HUES48 (cell line): ENCODE measurements around the gene NOD2.

Source experiments
- H3K27ac ChIP-seq: one replicate; pipeline ENCODE4 v1.7.0; 2013; ENCODE audit warnings: low read depth, low read length, inconsistent platforms
- H3K27me3 ChIP-seq: 2 replicates; pipeline ENCODE4 v1.6.1; 2013; ENCODE audit warnings: mild to moderate bottlenecking, low read length; ENCODE audit not compliant: control insufficient read depth, insufficient read depth
- H3K36me3 ChIP-seq: 2 replicates; pipeline ENCODE4 v1.6.1; 2013; ENCODE audit warnings: low read length; ENCODE audit not compliant: control insufficient read depth, insufficient read depth
- H3K4me1 ChIP-seq: 2 replicates; pipeline ENCODE4 v1.6.1; 2013; ENCODE audit warnings: mild to moderate bottlenecking, low read length; ENCODE audit not compliant: control insufficient read depth, insufficient read depth
- H3K4me3 ChIP-seq: 2 replicates; pipeline ENCODE4 v1.5.1; 2013; ENCODE audit warnings: mild to moderate bottlenecking, low read depth, low read length
- H3K9ac ChIP-seq: 2 replicates; pipeline ENCODE4 v1.6.1; 2013; ENCODE audit warnings: mild to moderate bottlenecking, low read depth, low read length, moderate library complexity
- H3K9me3 ChIP-seq: 2 replicates; pipeline ENCODE4 v1.6.1; 2013; ENCODE audit warnings: low read length; ENCODE audit not compliant: control insufficient read depth, insufficient read depth

NOD2 gene

DNA sequence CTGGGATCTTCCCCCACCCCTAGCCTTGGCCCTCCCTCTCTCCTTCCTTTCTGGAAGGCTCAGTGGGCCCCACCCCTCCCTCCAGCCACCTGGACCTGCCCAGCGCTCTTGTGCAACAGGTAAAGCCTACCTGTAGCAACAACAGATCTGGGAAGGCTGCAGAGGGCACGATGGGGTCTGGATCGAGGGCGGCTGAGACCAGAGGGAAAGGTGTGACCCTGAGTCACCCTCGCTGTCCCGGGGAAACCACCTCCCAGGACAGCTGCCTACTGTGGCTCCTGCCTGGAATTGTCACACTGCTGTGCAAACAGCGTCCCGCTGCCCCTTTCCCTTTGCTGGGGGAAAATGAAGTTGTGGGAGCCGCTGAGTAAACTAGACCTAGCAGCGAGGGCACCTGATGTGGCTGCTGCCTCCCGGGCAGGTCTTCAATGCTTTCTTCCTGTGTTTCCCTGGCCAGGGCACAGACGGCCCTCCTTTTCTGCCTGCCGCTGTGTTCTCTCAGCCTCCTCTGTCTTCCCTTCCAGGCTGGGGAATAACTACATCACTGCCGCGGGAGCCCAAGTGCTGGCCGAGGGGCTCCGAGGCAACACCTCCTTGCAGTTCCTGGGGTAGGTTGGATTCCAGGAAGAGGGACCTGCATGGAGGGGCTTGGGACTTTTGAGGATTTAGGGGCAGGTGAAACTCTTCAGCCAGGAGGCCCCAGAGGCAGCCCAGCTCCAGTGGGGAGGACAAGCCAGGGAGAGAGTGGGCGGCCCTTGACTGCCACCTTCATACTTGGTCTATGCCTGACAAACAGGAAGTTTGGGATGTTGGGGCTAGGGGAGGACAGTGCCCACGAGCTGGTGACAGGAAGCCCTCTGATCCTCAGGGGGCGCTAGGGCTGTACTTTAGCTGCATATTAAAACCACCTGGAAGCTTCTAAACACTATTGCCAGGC, 26.3 kb downstream of the NOD2 start:
- no peak overlapping the region for H3K9ac ChIP-seq
- no peak overlapping the region for H3K4me3 ChIP-seq
- H3K36me3 ChIP-seq: no peaks in the 10 kb centered on the region
- H3K27ac ChIP-seq: no peak overlapping the region
- H3K9me3 ChIP-seq: no peaks in the 10 kb centered on the region
- no peaks in the 10 kb centered on the region for H3K27me3 ChIP-seq
- H3K4me1 ChIP-seq: no peaks in the 10 kb centered on the region; the same call in 1 of the 2 replicates

DNA sequence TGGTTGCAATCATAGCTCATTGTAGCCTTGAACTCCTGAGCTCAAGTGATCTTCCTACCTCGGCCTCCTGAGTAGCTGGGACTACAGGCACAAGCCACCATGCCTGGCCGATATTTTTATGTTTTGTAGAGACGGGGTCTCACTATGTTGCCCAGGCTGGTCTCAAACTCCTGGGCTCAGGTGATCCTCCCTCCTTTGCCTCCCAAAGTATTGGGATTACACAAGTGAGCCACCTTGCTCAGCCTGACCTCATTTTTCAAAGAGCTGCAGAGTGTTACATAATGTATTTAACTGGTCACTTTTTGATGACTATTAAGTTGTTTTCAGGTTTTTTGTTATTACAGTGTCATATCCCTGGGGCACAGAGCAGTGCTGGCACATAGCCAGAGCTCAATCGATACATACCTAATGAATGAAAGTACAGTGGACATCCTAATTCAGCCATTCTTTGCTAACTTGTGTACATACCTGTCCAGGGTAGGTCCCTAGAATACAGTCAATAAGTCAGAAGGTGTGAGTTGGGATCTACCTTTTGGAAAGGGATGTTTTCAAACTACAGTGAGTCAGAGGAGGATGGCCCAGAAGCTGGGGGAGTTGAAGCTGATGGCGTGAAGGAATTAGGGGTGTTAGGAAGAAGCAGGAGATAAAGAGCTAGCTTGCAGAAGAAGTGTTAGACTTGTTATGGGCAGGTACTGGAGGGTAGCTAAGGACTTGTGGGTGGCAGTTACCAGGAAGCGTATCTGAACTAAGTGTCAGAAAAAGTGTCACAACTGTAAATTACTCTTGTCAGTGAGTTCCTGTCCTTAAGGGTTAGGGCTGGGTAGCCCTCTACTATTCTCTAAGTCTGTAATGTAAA, 28.4 kb downstream of the NOD2 start:
- no peaks in the 10 kb centered on the region for H3K27me3 ChIP-seq
- H3K9me3 ChIP-seq: no peaks in the 10 kb centered on the region
- no peaks in the 10 kb centered on the region for H3K36me3 ChIP-seq
- H3K4me1 ChIP-seq: no peaks in the 10 kb centered on the region; the same call in 1 of the 2 replicates
- no peak overlapping the region for H3K9ac ChIP-seq
- H3K27ac ChIP-seq: no peak overlapping the region
- H3K4me3 ChIP-seq: no peak overlapping the region

DNA sequence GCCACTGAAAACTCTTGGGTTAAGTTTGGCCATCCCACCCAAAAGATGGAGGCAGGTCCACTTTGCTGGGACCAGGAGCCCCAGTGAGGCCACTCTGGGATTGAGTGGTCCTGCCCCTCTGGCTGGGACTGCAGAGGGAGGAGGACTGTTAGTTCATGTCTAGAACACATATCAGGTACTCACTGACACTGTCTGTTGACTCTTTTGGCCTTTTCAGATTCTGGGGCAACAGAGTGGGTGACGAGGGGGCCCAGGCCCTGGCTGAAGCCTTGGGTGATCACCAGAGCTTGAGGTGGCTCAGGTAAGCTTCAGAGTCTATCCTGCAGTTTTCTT, 29.0 kb downstream of the NOD2 start:
- Histone ChIP-seq H3K27me3 (no peaks in the 10 kb centered on the region), H3K9ac (no peak overlapping the region), H3K27ac (no peak overlapping the region), H3K4me3 (no peak overlapping the region), H3K36me3 (no peaks in the 10 kb centered on the region), H3K9me3 (no peaks in the 10 kb centered on the region), H3K4me1 (no peaks in the 10 kb centered on the region; the same call in 1 of the 2 replicates)

DNA sequence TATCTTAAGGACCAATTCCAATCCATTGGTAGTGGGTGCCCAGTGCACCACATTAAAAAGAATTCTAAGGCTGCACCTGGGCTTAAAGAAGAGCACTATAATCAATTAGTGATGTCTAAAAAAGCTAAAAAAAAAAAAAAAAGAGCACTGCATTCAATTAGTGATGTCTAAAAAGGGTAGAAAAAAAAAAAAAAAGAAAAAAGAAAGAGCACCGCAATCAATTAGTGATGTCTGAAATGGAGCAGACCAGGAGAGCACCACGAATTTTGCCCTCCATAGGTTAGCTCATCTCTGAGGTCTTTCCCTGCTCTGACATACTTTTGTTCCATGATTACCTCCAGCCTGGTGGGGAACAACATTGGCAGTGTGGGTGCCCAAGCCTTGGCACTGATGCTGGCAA, 29.6 kb downstream of the NOD2 start:
- Histone ChIP-seq H3K4me3 (no peak overlapping the region), H3K9ac (no peak overlapping the region), H3K9me3 (no peaks in the 10 kb centered on the region), H3K27me3 (no peaks in the 10 kb centered on the region), H3K36me3 (no peaks in the 10 kb centered on the region), H3K4me1 (no peaks in the 10 kb centered on the region; the same call in 1 of the 2 replicates), H3K27ac (no peak overlapping the region)

DNA sequence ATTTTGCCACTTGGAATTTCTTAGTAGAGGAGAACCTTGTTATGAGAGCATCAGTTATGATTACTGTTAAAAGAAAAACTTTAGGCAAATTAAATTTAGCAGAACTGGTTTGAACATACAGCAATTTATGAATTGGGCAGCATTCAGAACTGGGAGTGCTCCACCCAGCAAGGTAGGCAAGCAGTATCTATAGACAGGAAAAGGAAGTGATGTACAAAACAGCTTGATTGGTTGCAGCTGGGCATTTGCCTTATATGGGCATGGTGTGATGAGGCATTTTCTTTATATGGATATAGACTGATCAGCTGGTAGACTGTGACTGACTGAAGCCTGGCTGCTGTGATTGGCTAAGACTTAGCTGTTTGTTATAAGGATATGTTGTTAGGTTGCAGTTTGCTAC, 30.9 kb downstream of the NOD2 start:
- Histone ChIP-seq H3K9ac (no peak overlapping the region), H3K9me3 (no peaks in the 10 kb centered on the region), H3K27ac (no peak overlapping the region), H3K27me3 (no peaks in the 10 kb centered on the region), H3K36me3 (no peaks in the 10 kb centered on the region), H3K4me1 (no peaks in the 10 kb centered on the region; the same call in 1 of the 2 replicates), H3K4me3 (no peak overlapping the region)

DNA sequence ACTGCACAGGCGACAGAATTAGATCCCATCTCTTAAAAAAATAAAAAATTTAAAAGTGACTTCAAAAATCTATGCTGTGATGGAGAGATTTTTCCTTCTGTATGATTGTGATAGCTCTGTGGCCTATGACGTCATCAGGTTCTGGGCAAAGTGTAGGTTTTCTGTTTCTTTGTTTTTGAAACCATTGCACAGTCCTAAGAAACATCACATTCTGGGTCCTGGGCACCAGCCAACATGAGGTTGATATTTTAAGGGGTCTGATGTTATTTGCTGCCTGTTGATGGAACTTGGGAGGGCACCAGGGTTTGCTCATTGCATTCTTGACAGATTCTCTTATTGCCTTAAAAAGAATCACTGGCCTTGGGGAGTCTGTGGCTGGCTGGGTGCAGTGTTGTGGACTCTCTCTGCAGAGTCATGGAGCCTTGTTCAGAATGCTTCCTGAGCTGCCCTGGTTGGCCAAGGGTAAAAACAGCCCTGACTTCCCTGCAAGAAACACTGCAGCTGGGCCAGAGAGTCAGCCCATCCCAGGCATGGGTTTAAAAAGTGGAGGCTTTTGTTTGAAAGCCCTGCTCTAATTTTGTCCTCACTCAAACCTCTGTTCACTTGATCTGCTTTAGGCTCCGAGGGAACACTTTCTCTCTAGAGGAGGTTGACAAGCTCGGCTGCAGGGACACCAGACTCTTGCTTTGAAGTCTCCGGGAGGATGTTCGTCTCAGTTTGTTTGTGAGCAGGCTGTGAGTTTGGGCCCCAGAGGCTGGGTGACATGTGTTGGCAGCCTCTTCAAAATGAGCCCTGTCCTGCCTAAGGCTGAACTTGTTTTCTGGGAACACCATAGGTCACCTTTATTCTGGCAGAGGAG, 38.0 kb downstream of the NOD2 start:
- H3K36me3 ChIP-seq: no peaks in the 10 kb centered on the region
- H3K4me3 ChIP-seq: no peak overlapping the region
- H3K9me3 ChIP-seq: no peaks in the 10 kb centered on the region
- H3K9ac ChIP-seq: no peak overlapping the region
- H3K4me1 ChIP-seq: no peaks in the 10 kb centered on the region
- no peaks in the 10 kb centered on the region for H3K27me3 ChIP-seq
- H3K27ac ChIP-seq: no peak overlapping the region

DNA sequence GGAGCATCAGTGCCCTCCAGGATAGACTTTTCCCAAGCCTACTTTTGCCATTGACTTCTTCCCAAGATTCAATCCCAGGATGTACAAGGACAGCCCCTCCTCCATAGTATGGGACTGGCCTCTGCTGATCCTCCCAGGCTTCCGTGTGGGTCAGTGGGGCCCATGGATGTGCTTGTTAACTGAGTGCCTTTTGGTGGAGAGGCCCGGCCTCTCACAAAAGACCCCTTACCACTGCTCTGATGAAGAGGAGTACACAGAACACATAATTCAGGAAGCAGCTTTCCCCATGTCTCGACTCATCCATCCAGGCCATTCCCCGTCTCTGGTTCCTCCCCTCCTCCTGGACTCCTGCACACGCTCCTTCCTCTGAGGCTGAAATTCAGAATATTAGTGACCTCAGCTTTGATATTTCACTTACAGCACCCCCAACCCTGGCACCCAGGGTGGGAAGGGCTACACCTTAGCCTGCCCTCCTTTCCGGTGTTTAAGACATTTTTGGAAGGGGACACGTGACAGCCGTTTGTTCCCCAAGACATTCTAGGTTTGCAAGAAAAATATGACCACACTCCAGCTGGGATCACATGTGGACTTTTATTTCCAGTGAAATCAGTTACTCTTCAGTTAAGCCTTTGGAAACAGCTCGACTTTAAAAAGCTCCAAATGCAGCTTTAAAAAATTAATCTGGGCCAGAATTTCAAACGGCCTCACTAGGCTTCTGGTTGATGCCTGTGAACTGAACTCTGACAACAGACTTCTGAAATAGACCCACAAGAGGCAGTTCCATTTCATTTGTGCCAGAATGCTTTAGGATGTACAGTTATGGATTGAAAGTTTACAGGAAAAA, 38.8 kb downstream of the NOD2 start:
- Histone ChIP-seq H3K9me3 (no peaks in the 10 kb centered on the region), H3K9ac (no peak overlapping the region), H3K27ac (no peak overlapping the region), H3K4me3 (no peak overlapping the region), H3K36me3 (no peaks in the 10 kb centered on the region), H3K4me1 (no peaks in the 10 kb centered on the region), H3K27me3 (no peaks in the 10 kb centered on the region)

DNA sequence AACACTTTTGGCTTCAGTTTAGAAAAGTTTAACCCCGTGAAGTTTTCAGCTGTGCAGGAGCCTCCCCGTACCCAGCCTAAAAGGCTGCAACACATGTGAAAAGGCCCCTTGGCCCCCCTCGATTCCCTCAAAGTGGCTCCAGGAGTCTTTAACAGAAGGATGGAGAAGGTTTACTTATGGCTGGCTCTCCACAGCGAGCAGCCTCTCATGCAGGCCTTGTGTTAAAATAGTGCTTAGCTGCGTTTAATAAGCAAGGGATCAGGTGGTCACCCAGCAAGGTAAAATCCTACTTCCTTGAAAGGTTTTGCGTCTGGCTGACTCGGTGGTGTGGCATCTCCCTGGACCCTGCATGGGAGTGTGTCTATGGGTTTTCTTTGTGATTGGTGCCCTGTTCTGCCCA, 40.1 kb downstream of the NOD2 start:
- Histone ChIP-seq H3K27ac (no peak overlapping the region), H3K4me1 (no peaks in the 10 kb centered on the region), H3K9ac (no peak overlapping the region), H3K27me3 (no peaks in the 10 kb centered on the region), H3K36me3 (no peaks in the 10 kb centered on the region), H3K9me3 (no peaks in the 10 kb centered on the region), H3K4me3 (no peak overlapping the region)

DNA sequence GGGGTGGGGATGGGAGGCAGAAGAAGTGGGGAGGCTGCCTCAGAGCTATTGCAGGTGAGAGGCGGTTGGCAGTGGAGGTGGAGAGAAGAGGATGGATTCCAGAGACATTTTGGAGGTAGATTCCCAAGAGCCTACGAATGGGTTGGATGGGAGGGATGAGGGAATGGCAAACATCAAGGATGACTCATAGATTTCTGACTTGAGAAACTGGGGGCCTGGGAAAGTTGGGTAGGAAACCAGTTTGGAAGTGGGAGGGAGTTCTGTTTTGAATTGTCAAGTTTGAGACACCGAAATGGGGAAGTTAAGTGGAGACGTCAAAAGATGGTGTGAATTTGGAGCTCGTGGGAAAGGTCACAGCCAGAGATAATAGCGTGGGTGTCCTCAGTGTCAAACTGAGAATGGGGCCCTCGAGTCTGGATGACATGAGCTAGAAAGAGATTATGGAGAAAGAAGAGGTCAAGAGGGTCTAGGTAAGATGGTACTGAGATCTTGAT, 42.3 kb downstream of the NOD2 start:
- Histone ChIP-seq H3K9ac (no peak overlapping the region), H3K9me3 (no peaks in the 10 kb centered on the region), H3K36me3 (no peaks in the 10 kb centered on the region), H3K27ac (no peak overlapping the region), H3K4me3 (no peak overlapping the region), H3K27me3 (no peaks in the 10 kb centered on the region), H3K4me1 (no peaks in the 10 kb centered on the region)

DNA sequence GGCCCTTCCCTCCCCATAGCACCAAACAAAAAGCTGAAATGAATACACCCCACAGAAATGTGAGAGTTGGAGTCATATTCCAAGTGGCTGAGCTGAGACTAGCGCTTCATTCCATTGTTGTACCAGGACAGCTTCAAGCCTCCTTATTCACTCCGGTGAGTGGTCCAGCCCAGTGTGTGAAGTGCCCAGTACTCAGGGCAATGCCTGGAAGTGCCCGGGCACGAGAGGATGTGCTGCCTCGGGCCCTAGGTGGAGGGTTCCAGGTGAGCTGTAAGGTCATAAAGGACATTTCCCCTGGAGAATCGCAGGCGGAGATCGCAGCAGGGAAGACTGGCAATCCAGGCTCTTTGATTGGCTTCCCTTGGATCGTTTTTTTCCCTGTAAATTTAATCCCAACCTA, 43.0 kb downstream of the NOD2 start:
- no peak overlapping the region for H3K9ac ChIP-seq
- no peak overlapping the region for H3K27ac ChIP-seq
- no peaks in the 10 kb centered on the region for H3K27me3 ChIP-seq
- 0 out of 2 replicates have a peak, but pooled peaks cover 3% of the 10 kb centered on the region for H3K4me1 ChIP-seq
- H3K9me3 ChIP-seq: no peaks in the 10 kb centered on the region
- H3K4me3 ChIP-seq: no peak overlapping the region
- H3K36me3 ChIP-seq: no peaks in the 10 kb centered on the region
